Activated CD8-positive, alpha-beta memory T cell treated with anti-CD3 and anti-CD28 coated beads, Interleukin-2, amount 50 U/mL, for 24 hours (primary cell): ENCODE results near the gene FOXI1.
"Not testable (repeated sequence)": the region's sequence is repeated elsewhere in the genome, so short reads cannot be mapped to it uniquely, and the experiment has no call there.

ENCODE experiments used
- DNase-seq: peaks from one replicate; pipeline ENCODE4 v3.0.0-alpha.2; 2020; ENCODE audit errors: extremely low read depth

The FOXI1 gene

DNA sequence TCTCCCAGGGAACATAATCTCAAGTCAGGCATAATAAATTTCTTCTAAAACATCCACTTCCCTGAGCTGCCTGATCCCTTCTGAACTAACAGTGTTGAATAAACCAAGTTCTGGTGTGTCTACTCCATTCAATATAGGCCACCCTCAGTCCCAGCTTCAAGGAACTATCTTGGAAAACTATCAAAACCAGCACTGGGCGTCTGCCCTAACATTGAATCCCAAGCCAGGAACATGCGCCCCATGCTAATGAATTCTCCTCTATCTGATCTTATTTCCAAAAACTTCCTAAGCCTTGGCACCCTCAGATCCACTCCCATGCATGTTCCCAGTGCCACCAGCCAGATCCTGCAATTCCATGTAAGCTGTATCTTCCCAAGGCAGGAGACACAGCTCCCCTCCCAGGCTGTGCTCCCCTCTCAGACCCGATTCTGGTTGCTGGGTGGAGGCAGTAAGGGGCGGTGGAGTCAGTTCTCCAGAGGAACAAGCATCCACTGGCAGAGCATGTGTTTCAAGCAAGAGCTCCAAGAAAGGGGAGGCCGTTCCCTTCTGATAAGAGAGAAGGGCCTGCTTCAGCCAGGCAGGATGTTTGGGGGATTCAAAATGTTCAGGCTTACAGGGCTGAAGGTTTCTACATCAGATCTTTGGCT is 13.1 kb upstream of the FOXI1 start:
- DNase-seq: no peak

DNA sequence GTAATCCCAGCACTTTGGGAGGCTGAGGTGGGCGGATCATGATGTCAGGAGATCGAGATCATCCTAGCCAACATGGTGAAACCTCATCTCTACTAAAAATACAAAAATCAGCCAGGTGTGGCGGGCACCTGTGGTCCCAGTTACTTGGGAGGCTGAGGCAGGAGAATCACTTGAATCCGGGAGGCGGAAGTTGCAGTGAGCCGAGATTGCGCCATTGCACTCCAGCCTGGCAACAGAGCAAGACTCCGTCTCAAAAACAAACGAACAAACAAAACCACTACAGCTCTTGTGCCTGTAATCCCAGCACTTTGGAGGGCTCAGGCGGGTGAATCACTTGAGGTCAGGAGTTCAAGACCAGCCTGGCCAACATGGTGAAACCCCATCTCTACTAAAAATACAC is 11.4 kb upstream of the FOXI1 start:
- not testable (repeated sequence) for DNase-seq

DNA sequence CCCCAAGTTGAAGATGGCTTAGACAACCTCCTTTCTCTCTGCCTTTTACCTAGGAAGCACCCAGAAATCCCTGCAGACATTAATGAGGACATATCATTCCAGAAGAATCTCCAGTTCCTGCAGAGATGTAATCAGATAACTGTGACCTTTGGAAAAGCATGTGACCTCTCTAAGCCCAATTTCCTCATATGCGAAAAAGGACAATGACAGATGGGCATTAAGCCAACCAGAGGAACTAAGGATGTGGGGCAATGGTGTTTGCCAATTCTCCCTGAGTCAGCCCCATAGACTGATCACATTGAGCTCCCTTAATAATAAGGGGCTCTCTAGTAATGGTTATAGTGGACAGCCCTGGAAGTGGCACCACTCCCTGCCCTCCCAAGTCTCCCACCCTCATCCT is 10.1 kb upstream of the FOXI1 start:
- no peak for DNase-seq

DNA sequence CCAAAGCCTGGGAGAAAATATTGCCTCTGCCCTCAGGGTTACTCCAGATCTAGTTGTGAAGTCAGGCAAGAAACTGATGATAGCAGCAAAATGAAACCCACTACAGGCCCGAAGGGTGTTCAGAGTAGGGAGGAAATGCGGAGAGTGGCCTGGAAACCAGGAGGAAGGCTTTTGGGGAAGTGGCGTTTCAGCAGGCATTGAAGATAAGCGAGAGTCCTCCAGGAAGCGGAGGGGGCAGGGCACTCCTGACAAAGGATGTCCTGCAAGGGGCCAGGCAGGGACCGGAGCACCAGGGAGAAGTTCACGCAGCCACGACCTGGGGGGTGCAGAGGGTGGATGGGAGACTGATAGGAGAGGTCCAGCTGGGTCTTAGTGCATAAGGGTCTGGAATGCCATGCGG is 7.8 kb upstream of the FOXI1 start:
- no peak for DNase-seq

DNA sequence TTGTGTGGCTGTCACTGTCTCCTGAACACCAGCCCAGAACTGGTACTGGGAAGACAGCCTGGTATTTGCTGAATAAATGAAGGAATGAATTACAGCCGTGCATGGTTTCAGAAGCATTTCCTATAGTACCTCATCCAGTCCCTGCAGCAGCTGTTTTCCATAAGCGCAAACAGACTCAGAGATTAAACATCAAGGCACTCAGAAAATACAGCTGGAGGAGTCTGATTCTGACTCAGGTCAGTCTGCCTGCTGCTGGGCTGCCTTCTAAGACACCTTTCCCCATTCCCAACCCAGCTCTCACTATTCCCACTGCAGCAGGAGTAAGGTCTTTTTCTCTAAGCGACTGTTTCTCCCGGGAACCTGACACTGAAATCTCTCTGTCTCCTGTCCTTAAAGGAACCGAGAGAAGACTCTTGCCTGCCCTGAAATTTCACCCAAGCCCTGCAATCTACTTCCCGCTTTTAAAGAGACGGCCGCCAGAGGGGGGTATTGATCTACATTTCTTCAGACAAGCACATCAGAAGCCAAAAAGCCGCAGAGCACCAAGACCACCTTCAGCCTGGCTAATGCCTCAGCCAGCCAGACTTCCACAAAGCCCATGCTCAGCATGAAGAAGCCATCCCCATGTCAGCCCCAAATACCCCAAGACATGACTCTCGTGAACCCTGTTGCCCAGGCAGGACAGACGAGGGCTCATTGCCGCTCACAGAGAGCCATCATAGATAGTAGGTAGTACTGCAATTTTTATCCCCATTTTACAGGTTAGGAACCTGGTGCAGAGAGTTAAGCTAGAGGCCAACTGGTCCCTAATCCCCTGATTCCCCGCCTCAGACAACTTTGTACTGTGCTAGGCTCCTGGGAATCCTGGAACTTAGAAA is 5.4 kb upstream of the FOXI1 start:
- DNase-seq: peak; percentile 40

DNA sequence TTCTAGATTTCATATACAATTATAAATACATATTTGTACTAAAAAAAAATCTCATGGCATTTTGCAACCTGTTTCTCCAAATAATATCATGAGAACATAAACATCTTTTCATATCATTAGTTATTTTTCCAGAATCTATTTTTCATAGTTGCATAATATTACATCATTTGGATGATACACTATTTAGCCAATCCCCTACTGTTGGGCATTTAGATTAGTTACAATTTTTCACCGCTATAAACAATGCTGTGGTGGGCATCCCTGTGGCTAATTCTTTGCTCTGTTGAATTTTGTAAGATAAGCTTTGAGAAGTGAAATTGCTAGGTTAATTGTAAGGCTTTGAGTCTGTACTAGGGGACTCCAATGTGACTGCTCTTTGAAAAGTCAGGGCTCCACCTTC is 2.2 kb upstream of the FOXI1 start:
- no peak for DNase-seq

DNA sequence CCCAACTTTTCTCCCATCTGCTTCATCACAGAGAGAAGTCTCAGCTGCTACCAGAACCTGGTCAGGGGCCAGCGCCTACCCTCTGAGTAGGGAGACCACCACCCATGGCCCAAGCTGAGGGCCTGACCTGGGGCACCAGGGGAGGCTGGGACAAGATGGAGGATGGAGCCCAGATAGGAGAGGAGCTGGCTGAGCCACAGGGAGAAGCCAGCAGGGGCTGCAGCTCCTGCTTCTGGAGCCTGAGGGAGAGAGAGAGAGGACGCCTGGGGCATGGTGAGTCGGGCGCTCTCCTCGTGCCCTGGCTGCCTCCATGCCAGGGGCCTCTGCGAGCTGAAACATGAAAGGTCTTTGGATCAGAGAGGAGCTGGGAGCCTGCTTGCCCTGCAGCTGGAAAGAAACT is 1.4 kb upstream of the FOXI1 start:
- DNase-seq: no peak

DNA sequence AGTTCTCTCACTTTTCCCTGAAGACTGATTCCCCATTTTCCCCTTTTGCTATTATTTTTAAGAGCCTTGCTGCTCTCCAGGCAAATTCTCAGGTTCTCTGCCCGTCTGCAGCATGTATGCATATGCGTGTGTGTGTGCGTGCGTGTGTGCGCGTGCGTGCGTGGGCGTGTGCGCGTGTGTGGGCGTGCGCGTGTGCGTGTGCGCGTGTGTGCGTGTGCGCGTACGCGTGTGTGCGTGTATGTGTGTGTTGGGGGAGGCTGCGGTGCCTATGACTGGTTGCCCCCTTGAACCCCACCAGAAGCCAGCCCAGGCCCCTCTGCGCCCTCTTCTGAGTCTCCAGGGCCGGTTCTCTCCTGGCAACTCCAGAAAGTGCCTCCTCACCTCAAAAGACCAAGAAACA is 987 bp upstream of the FOXI1 start:
- no peak for DNase-seq

DNA sequence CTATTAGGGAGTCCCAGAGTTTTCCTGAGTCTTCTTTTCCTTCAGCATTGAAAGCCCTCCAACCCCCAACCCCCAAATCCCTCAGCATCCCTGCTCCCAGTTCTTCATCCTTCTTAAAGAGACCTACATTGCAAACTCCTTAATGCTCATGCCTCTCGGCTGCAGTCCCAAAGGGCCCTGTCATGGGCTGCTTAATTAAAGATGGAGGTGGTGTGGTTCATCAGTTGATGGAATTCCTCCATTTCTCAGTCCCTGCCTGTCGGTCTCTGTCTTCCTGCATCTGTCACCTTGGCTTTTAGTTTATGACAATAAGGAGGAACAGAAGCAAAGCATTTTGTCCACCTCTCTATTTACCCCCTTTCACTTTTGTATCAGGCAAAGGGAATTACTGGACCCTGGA is 2.0 kb downstream of the FOXI1 start:
- DNase-seq: no peak

DNA sequence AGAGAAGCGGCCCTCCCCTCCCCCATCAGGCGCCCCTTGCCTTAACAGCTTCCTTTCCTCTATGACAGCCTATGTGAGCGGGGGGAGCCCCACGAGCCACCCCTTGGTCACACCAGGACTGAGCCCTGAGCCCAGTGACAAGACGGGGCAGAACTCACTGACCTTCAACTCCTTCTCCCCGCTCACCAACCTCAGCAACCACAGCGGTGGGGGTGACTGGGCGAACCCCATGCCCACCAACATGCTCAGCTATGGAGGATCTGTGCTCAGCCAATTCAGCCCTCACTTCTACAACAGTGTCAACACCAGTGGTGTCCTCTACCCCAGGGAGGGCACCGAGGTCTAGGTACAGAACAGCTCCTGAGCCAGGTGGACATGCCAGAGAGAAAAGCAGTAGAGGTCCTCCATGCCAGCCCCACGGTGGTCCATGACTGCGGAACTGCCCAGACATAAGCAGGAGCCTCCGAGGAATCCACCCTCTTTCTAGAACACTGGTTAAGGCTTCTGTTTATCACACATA is 2.6 kb downstream of the FOXI1 start:
- DNase-seq: no peak

DNA sequence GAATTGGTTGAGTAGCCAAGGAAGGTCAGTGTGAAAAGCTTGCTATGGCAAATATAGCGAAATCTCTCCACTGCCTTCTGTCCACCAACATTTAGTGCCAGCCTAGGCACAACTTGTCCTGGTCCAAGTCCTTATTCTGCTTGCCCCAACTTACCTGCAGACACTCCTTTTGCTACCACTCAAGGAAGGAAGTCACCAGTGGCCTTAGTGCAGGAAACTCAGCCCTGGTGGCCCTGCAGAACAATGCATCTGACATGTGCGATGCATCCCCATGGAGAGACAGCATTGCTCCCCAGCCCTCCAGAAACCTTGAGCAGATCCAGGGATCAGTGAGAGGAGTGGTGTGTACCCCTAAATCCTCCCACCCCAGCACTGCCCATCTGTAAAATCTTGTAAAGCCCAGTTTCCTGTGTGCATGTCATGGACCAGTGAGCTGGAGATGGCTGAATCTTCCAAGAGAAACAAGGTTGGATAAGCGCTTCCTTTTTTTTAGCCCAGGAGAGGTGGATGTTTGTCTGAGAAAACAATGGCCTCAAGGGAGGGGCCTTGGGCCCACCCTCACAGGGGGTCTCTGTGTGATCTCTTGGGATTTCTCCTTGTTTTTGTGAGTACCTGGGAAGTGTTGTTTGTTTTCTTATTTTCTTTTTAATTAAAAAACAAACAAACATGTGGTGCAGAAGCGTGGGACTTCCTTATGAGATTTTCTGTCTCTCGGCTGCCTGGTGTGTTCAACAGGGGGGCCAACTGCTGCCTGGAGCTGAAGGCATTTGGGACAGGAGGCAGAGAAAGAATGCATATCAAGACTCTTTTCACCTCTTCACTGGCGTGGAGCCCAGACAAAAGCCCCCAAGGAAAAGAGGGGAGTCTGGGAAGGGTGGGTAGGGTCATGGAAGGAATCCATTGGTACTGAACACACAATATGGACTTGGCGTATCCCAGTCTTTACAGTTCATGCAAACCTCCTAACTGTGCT is 3.6 kb downstream of the FOXI1 start:
- no peak for DNase-seq

DNA sequence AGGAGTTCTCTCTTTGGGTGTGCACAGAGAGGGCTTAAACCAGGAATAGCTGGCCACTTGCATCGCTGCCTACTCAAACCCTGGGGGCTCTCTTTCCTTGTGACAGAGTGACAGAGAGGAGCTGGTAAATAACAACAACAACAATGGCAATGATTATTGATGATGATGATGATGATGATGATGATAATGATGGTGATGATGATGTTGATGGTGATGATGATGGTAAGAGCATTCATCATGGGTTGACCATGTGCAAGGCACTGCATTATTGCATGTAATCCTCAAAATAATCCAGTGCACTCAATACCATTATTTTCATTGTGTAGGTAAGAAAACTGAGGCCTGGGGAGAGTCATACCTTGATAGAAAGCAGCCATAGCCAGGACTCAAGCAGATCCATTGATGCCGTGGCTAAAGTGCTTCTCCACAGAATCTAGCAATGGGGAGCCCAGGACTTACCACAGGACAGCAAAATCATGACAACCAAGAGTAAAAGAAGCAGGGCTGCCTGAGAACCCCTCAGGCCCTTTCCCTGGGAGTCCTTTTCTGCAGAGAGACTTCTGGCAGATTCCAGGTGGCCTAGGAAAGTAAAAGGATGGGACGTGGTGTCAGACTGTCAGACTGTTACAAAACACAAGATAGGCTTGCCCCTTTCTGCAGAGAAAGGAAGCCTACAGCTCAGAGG is 4.8 kb downstream of the FOXI1 start:
- DNase-seq: no peak

DNA sequence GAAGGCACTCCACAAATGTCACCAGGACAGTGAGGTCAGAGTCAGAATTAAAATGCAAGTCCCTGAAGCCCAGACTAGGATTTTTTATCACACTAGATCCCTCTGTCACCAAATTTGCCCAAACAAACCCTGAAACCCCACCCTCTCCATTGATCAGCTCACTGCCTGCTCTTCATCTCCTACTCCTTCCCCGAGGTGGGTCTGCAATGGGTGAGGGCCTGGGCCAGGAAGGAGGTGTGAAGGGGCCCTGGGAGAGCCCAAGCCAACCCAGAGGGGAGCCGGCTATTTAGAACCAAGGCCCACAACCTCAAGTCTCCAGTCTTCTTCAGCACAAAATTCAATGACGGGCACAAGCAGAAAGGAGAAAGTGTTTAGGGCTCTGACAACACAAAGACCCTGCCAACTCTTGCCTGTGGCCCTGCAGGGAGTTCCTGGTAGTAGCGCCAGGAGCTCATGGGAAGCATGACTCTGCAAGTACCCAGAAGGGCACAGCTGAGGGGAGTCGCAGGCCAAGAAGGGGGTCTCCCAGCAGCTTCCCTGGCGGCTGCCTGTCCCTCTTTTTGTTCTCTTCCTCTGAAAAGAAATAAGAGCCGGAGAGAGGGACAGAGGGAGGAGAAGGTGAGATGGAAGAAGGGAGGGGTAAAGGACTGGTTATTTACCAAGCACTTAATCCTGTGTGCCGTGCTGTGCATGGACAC is 5.5 kb downstream of the FOXI1 start:
- DNase-seq: no peak

DNA sequence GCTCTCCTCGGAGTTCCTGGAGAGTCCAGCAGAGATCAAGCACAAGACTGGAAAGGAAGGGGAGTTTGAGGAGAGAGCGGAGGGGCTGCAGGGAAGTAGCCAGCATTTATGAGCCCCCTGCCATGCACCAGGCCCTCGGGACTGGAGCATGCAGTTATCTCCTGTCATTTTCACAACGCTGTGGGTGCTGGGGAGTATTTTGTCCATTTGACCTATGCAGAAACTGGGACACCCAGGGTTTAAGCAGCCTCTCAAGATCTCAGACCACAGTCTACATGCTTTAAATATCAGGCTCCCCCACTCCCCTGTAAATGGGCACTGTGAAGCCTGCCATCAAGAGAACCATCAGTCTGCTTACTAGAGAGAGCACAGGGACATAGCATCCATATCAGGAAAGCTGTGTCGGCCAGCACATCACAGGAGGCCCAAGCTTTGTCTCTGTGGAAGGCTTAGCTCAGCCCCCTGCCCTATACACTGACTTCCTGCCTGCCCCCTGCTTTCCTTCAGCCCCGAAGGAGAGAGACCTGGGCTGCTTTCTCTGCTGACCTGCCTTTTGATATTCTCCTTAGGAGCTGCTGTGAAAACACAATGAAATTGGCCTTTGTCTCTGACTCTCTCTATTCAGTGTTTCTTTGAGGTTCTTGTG is 7.3 kb downstream of the FOXI1 start:
- no peak for DNase-seq

DNA sequence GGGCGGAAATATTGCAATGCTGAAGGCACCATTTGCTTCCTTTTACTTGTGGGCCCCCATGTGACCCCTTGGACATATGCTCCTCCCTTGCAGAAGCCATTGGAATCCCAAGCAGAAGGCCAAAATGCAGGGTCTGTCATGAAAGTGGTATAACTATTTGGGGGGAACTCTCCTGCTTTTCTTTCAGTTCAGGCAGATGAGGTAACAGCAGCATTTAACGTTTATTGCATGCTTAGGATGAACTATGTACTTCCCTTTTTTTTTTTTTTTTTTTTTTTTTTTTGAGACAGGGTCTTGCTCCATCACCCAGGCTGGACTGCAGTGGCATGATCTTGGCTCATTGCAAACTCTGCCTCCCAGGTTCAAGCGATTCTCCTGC is 7.8 kb downstream of the FOXI1 start:
- DNase-seq: no peak

DNA sequence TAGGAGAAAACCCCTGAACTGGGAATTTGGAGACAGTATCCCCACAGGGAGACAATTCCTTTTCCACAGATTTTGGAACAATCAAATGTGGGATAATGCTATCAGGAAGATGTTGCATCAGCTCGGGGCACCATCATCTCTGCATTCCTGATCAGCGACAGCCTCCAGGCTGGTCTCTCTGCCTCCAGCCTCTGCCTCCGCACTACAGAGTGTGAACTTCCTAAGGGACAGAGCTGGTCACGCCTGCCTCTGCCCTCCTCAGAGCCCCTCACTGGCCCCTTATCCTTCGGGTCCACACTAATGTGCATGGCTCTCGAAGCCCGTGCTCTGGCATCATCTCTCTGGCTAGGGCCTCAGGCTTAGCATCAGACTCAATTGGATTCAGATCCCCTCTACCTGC is 8.6 kb downstream of the FOXI1 start:
- no peak for DNase-seq

DNA sequence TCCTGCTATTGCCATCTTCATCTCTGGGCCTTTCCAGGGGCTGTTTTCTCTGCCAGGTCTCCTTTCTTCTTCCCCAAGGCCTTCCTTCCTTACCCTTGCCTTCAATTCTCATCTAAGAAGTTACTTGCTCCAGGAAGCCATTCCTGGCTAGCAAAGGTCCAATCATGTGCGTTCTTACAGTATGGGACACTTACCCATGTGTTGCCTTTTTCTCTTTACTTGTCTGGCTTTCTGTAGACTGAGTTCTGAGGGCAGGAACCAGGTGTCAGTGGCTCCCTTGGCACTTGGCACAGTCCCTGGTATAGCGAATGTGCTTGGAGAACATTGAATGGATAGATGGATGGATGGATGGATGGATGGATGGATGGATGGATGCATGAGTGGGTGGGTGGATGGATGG is 10.2 kb downstream of the FOXI1 start:
- no peak for DNase-seq

DNA sequence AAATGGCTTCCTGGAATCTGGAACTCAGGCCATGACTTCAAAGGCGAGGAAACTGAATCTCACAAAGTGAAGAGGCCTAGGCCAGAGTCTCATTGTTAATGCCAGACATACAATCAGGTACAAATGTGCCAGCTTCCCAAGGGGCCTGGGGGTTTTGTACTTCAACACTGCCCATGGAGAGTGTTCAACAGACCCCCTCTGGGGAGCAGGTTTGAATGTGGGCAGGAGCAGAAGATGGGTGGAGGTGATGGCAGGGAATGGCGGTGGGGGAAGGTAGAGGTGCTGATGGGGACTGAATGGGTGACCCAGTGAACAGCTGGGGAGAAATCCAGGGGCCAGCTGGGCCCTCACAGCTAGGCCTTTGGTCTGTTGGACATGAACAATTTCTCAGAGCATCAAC is 12.0 kb downstream of the FOXI1 start:
- DNase-seq: no peak

DNA sequence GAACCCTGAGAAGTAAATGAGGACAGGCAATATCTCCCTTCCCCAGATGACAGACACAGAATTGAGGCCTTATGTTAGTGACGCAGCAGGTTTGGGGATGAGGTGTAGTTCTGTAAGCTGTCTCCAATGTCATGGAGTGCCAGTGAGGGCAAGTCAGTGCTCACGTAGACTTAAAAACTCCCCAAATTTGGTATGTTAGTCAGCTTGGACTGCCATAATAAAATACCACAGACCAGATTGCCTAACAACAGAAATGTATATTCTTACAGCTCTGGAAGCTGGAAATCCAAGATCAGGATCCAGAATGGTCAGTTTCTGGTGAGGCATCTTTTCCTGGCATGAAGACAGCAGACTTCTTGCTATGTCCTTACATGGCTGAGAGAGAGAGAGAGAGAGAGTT is 14.9 kb downstream of the FOXI1 start:
- DNase-seq: no peak

DNA sequence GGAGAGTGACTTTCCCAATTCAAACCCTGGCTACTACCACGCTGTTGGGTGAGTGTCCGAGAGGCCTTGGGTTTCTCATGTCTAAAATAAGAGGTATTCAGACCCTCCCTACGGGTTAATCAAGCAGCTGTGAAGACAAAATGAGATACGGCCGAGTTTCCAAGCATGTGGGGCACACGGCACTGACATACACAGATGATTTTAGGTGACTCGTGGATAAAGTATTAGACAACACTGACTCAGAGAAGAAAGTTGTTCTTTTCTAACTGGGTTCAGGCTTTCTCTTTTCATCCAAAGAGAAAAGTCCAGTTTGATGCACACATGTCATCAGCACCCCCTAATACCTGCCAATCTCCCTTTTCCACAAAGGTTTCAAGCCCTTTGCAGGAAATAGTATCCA is 15.6 kb downstream of the FOXI1 start:
- DNase-seq: no peak
